ENCODE results near the gene ADGRL2.

GRCh38 chr1:81936853-81937252, 136.1 kb downstream of the ADGRL2 start:
- TF ChIP-seq CTCF (IDR thresholded peaks at IDR 0.05), result no peak
- TF ChIP-seq POLR2A (IDR thresholded peaks at IDR 0.05), result no peak
